ENCODE data around the gene STAU1. TPM values are rescaled to one million over a fixed set of nuclear protein-coding genes. Genes with fewer than 3 reads are reported as not detected.
"Not testable (repeated sequence)": the region's sequence is repeated elsewhere in the genome, so short reads cannot be mapped to it uniquely, and the experiment has no call there.

The STAU1 gene
- total RNA-seq, 1 donor from 2014 or later: 57.5 TPM

GRCh38 chr20:49166534-49167449, 21.3 kb downstream of the STAU1 start:
- no peak for ATAC-seq

GRCh38 chr20:49165611-49166010, 22.5 kb downstream of the STAU1 start:
- DNase-seq (ENCODE audit: low spot score) (no peak), ATAC-seq (no peak)

More at GRCh38 chr20:49166534-49167449, 21.3 kb downstream of the STAU1 start:
- no peak for DNase-seq (ENCODE audit: low spot score)

- ATAC-seq (no peak), DNase-seq (ENCODE audit: low spot score) (no peak)
Measured at GRCh38 chr20:49163696-49164095, 24.4 kb downstream of the STAU1 start.

GRCh38 chr20:49161428-49162152, 26.5 kb downstream of the STAU1 start:
- ATAC-seq: no peak

GRCh38 chr20:49160057-49160929, 27.8 kb downstream of the STAU1 start:
- ATAC-seq: no peak
- DNase-seq (ENCODE audit: low spot score): no peak

More at GRCh38 chr20:49161428-49162152, 26.5 kb downstream of the STAU1 start:
- DNase-seq (ENCODE audit: low spot score): no peak

GRCh38 chr20:49157146-49157545, 31.0 kb downstream of the STAU1 start:
- no peak for DNase-seq (ENCODE audit: low spot score)
- no peak for ATAC-seq

- ATAC-seq (no peak), DNase-seq (ENCODE audit: low spot score) (no peak)
Measured at GRCh38 chr20:49156481-49156880, 31.7 kb downstream of the STAU1 start.

GRCh38 chr20:49151436-49151835, 36.7 kb downstream of the STAU1 start:
- DNase-seq (ENCODE audit: low spot score): no peak
- ATAC-seq: no peak

- DNase-seq (ENCODE audit: low spot score) (no peak), ATAC-seq (no peak)
Measured at GRCh38 chr20:49149281-49150045, 38.7 kb downstream of the STAU1 start.

GRCh38 chr20:49148601-49149000, 39.5 kb downstream of the STAU1 start:
- no peak for DNase-seq (ENCODE audit: low spot score)

GRCh38 chr20:49147296-49147695, 40.8 kb downstream of the STAU1 start:
- ATAC-seq (no peak), DNase-seq (ENCODE audit: low spot score) (no peak)

More at GRCh38 chr20:49148601-49149000, 39.5 kb downstream of the STAU1 start:
- no peak for ATAC-seq

GRCh38 chr20:49146442-49147225, 41.5 kb downstream of the STAU1 start:
- ATAC-seq (no peak), DNase-seq (ENCODE audit: low spot score) (no peak)

GRCh38 chr20:49140834-49141233, 47.3 kb downstream of the STAU1 start:
- no peak for DNase-seq (ENCODE audit: low spot score)
- ATAC-seq: no peak

GRCh38 chr20:49140411-49140810, 47.7 kb downstream of the STAU1 start:
- DNase-seq (ENCODE audit: low spot score): no peak
- no peak for ATAC-seq

- DNase-seq (ENCODE audit: low spot score): no peak
Measured at GRCh38 chr20:49138431-49138830, 49.7 kb downstream of the STAU1 start.

GRCh38 chr20:49136817-49137571, 51.1 kb downstream of the STAU1 start:
- DNase-seq (ENCODE audit: low spot score) (no peak), ATAC-seq (no peak)

More at GRCh38 chr20:49138431-49138830, 49.7 kb downstream of the STAU1 start:
- no peak for ATAC-seq

GRCh38 chr20:49134797-49135196, 53.3 kb downstream of the STAU1 start:
- not testable (repeated sequence) for DNase-seq (ENCODE audit: low spot score); ATAC-seq

- DNase-seq (ENCODE audit: low spot score) (no peak), ATAC-seq (peak; percentile 36)
Measured at GRCh38 chr20:49133571-49133970, 54.6 kb downstream of the STAU1 start.
